ENCODE results near the gene AIFM1.
"Not testable (repeated sequence)": the region's sequence is repeated elsewhere in the genome, so short reads cannot be mapped to it uniquely, and the experiment has no call there.

The AIFM1 gene

DNA sequence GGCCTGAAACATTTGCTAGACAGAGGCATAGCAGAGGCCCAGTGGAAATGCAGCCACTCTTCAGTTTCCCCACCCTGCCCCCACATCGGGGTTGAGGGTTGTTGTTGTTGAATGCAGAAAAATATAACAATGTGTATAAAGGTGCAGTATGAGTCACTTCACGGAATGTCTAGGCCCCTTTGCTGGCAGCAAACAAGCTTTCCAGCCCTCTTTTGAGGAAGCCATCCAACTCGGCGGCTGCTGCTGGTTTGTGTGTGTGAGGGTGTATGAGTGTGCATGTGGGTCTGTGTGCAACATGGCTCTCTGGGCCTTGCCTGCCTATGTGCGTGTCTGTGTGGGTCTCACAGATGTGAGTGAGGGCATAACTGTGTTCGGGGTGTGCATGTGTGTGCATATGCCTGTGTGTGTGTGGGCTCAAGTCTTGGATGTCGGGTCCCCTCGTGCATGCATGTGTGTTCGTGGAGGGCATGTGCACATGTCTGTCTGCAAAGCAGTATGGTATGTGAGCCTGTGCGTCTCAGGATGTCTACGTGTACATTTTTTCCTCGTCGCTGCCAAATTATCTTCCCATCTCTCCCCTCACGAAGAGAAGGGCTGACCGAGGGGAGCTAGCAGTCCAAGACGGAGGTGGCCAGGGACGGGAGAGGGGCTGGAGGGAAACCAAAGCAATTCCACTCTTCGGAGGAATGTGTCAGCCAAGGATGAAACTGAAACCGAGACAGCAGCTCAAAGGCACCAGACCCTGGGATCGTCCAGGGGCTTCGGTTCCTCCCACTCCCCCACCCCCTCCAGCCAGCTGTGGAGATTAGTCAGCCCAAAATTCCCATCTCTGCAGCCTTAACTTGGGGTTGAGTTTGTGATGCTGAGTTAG lies 47.0 kb downstream of the AIFM1 start:
- DNase-seq (ENCODE audit: low read depth) = no peak

DNA sequence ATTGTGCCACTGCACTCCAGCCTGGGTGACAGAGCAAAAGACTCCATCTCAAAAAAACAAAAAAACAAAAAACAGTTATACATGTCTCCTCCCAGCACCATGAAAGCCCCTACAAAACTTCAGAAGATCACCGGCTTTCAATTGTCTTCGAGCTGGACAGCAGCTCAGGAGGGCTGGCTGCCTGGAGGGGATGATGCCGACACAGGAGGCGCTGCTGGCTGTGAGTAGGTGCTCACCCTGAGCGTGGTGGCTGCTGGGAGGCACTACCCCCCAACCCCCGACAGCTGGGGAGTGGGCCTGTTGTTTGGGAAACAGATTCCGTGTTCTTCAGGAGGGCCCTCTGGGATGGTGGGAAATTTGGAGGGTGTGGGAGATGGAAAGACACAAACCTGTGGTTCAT lies 48.5 kb downstream of the AIFM1 start:
- DNase-seq (ENCODE audit: low read depth) = no peak

DNA sequence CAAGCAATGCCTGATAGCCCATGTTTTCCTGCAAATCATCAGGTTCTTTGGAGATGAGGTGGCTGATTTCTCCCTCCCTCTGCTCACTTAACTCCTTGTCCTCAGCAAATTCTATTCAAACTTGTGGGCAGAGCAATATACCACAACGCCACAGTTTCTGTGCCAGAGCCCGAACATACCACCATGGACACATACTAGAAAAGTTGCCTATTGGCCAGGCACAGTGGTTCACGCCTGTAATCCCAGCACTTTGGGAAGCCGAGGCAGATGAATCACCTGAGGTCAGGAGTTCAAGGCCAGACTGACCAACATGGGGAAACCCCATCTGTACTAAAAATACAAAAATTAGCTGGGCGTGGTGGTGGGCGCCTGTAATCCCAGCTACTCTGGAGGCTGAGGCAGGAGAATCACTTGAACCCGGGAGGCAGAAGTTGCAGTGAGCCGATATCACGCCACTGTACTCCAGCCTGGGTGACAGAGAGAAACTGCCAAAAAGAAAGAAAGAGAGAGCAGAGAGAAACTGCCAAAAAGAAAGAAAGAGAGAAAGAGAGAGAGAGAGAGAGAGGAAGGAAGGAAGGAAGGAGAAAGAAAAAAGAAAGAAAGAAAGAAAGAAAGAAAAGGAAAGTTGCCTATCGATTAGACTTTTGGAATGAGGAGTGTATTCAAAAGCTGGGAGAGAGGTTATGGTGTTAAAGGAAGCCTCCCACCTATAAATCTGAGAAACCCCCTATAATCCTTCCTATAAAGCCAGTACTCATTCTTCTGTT lies 50.3 kb downstream of the AIFM1 start:
- not testable (repeated sequence) for DNase-seq (ENCODE audit: low read depth)

- no peak for DNase-seq (ENCODE audit: low read depth)
These were observed 51.5 kb downstream of the AIFM1 start for GRCh38 chrX:130114141-130114588.

DNA sequence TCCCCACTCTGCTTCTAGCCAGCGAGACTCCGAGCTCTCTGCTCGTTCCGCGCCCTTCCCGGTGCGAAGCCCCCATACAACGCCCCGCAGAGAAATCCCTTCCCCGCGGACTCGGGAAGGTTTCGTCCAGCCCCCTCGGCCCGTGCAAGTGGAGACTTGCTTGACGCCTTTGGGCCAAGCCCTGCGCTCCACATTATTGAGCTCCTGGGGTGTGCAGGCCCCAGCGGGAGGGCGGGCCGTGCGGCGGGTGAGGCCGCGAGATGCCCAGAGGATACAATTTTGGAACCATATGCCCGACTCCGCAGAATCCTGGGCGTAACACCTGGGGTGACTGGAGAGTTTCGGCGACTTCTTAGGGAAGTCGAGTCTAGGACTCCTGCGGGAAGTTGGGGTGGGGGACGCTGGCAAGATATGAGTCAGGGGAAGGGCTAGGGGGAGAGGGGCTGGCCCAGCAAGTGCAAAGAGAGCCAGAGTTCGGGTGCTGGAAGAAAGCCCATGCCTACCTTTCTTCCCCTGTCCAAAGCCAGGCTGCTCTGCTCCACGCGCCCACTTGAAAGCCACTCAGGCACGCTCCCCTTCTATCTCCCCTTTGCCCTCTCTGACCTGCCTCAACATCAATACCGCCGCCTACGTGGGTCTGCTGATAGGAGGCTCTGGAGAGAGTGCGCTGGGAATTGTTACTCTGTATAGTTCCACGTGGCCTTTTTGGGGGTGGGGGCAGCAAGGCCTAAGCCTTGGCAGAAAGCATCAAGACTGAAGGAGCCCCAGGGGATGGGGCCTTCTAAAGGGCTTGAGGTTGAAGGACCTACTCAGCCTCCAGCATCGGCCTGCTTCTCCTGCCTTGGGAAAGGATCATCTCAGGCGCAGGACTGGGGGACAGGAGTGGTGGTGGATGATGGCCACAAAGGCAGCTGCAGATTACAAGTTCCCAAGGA lies 54.2 kb downstream of the AIFM1 start:
- DNase-seq (ENCODE audit: low read depth) = no peak

GRCh38 chrX:130110379-130111219 lies 55.0 kb downstream of the AIFM1 start, which contains the start of gene ELF4:
TSS of gene ELF4 (minus strand) at chrX:130110497. CDS start at chrX:130081330, 29,167 bp downstream.
- peak; percentile 47 for DNase-seq (ENCODE audit: low read depth)

GRCh38 chrX:130109429-130110378 lies 55.9 kb downstream of the AIFM1 start:
- no peak for DNase-seq (ENCODE audit: low read depth)

GRCh38 chrX:130108647-130109428 lies 56.8 kb downstream of the AIFM1 start:
- DNase-seq (ENCODE audit: low read depth) = no peak

- DNase-seq (ENCODE audit: low read depth) = no peak
These were observed 59.6 kb downstream of the AIFM1 start for GRCh38 chrX:130106071-130106470.

DNA sequence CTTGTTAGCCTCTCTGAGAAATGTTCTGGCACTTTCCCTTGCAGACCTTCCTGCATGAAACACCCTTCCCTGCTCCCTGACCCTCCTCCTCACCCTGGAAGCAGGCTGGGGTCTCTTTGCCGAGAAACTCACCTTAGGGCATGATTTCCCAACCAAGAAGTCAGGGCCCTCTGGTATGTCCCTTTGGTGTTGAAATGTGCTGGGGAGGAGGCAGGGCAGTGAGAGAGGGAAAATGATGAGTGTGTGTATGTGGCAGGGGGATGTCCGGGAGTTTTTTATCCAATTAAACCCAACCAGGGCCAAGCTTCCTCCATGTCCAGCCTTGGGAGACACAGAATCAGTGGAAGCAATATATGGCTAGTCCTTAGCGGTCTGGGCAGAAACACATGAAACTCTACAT lies 60.4 kb downstream of the AIFM1 start:
- no peak for DNase-seq (ENCODE audit: low read depth)

- DNase-seq (ENCODE audit: low read depth) = no peak
These were observed 62.0 kb downstream of the AIFM1 start for GRCh38 chrX:130103605-130104004.

DNA sequence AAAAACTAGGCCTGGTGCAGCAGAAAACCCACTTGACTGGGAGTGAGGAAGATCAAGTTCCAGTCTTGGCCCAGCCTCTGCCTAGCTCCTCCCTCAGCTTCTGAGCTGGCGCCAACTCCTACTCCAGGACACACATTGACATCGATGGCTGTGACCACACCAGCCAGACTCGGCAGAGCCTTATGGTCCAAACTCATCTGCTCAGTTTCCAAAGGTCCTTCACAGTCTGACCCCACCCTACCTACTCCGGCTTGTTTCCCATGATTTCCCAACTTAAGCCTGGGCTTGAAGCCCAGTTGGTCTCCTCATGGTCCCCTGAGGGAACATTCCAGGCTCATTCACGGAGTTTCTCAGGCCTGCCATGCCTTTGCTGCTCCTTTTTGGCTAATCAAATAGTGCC lies 65.5 kb downstream of the AIFM1 start:
- DNase-seq (ENCODE audit: low read depth) = no peak

DNA sequence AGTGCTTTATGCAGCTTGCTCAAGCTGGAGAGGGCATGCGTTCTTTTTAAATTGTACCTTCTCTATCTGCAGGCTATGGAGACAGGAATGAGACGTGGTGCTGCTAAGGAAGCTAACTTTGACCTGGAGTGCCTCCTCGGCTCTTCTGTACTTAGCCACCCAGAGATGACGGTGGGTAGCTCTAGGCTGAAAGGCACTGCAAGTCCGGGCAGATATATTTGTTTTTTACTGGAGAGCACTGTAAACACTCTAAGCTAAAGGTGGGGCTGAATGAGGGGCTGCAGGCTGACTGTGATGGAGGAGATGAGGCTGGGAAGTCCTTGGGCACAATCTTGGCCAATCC lies 67.5 kb downstream of the AIFM1 start:
- DNase-seq (ENCODE audit: low read depth) = no peak

DNA sequence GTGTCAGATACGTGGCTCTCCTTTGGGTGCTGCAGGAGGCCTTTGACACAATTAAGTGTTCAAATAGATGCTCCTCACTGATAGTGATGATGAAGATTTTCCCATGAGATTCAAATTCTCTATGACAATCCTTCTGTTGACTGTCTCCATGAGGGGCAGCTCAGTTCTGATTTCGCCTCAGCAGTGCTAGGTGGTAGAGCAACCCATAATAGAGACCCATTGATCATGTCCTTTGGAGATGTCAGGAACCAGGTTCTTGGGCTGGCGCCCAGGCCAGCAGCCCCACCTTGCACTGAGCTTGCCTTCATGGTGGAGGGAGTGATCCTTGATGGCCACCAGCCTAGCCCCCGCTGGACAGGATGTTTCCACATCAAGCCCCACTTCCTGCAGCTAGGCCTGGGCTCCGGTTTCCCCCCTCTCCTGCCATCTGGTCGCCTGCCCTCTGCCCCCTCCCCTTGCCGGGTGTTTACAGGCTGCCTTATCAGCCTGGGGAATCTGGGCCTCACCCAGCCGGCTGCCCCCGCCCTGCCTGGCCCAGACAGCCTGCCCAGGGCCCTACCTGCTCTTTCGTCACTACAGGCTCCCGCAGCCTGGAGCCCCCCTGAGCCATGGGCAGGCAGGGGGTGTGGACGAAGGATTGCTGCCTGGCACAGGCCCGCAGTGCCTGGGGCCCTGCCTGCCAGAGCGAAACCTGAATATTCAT lies 68.0 kb downstream of the AIFM1 start:
- no peak for DNase-seq (ENCODE audit: low read depth)

- DNase-seq (ENCODE audit: low read depth) = no peak
These were observed 70.2 kb downstream of the AIFM1 start for GRCh38 chrX:130095249-130096030.

GRCh38 chrX:130094696-130095095 lies 70.9 kb downstream of the AIFM1 start:
- DNase-seq (ENCODE audit: low read depth) = no peak

GRCh38 chrX:130093271-130093670 lies 72.4 kb downstream of the AIFM1 start:
- DNase-seq (ENCODE audit: low read depth) = no peak
